Thyroid gland (tissue), 4 donors: ENCODE measurements around the gene CHCHD6. TPM values are rescaled to one million over a fixed set of nuclear protein-coding genes. Genes with fewer than 3 reads are reported as not detected.

Source experiments
- DNase-seq, 2 donors: peaks; one replicate each; pipeline ENCODE4 v3.0.0-alpha.2; 2019
- H3K27ac ChIP-seq, 3 donors: fragments of 200-600 bp; sonication (generic); 1 replicate in 2 of 3; 2 replicates in 1 of 3; pipeline ENCODE4 v1.5.1; 2016 to 2019; ENCODE audit warnings: mild to moderate bottlenecking in 1 of 3, moderate library complexity in 1 of 3
- H3K27me3 ChIP-seq: fragments of 200-600 bp; sonication (generic); one replicate; pipeline ENCODE4 v1.5.1; 2019
- H3K36me3 ChIP-seq, 2 donors: fragments of 200-600 bp; sonication (generic); one replicate each; pipeline ENCODE4 v1.5.1; 2016 to 2019
- H3K4me1 ChIP-seq, 2 donors: fragments of 200-600 bp; sonication (generic); one replicate each; pipeline ENCODE4 v1.5.1; 2017 to 2019
- H3K4me3 ChIP-seq, 3 donors: fragments of 200-600 bp; sonication (generic); replicated peaks in 1 of 3; 1 replicate in 2 of 3; 2 replicates in 1 of 3; pipeline ENCODE4 v1.5.1; 2016; ENCODE audit warnings: mild to moderate bottlenecking in 1 of 3
- H3K9me3 ChIP-seq: fragments of 200-600 bp; sonication (generic); one replicate; pipeline ENCODE4 v1.5.1; 2017
- CTCF ChIP-seq, 6 experiments: fragments of 200-600 bp in 3 of 6; fragments of 450-650 bp in 3 of 6; sonication (generic) in 3 of 6; IDR thresholded peaks; one replicate each; pipeline ENCODE4 v1.5.1; 2016 to 2019; ENCODE audit warnings: antibody characterized with exemption in 6 of 6, mild to moderate bottlenecking in 2 of 6, inconsistent platforms in 1 of 6, moderate library complexity in 1 of 6
- POLR2A ChIP-seq, 2 donors: fragments of 450-650 bp; IDR thresholded peaks; one replicate each; pipeline ENCODE4 v1.6.1; 2017; ENCODE audit warnings: antibody characterized with exemption in 2 of 2, mild to moderate bottlenecking in 2 of 2, moderate library complexity in 1 of 2
- WGBS, 2 donors: methylation state at CpG; one replicate each; pipeline ENCODE4 v1.1.5; 2017; 5-methylcytosine and 5-hydroxymethylcytosine counted together
- intact Hi-C: fragments of 100-400 bp; cut with DNase I; formaldehyde crosslinking; loops from one replicate; pipeline ENCODE4 v1.15.1; 2023
- total RNA-seq, 4 donors: library from RNA; depleted of rRNA; stranded (reverse); fragments of >200 nt; gene quantifications; one replicate each; pipeline ENCODE4 v1.2.3, GENCODE V29; 2016

CHCHD6 gene
- total RNA-seq, 4 donors from 2014 or later = 22.9 to 27.8 (median 24.4) TPM

GRCh38 chr3:126999383-126999782 is 295.3 kb downstream of the CHCHD6 start:
- Histone ChIP-seq H3K27me3 (no peaks in the 10 kb centered on the region), H3K9me3 (no peaks in the 10 kb centered on the region), H3K27ac (no peak overlapping the region), H3K4me1 (peaks cover 26 to 36% of the 10 kb centered on the region in 2 donors), H3K36me3 (no peaks in the 10 kb centered on the region), H3K4me3 (no peak overlapping the region)
- no peak for DNase-seq
- WGBS, 2 donors = no CpG with 5 or more reads among the region's 15 CpGs
- TF ChIP-seq CTCF (IDR thresholded peaks at IDR 0.05) = no peak
- no peak for TF ChIP-seq POLR2A (IDR thresholded peaks at IDR 0.05)
- intact Hi-C loops = loop anchor here (5.0 to 10.0 kb wide), 2 partner anchors 173 to 545 kb away; no protein-coding TSS in a partner anchor

GRCh38 chr3:127000119-127000518 is 296.1 kb downstream of the CHCHD6 start:
- DNase-seq = no peak
- WGBS, 2 donors = 90% methylated on average over 2 to 5 of the region's 15 CpGs
- no peaks in the 10 kb centered on the region for H3K36me3 ChIP-seq
- intact Hi-C loops = no loop called here
- no peak overlapping the region for H3K27ac ChIP-seq
- H3K4me1 ChIP-seq = peaks cover 18 to 29% of the 10 kb centered on the region in 2 donors
- H3K9me3 ChIP-seq = no peaks in the 10 kb centered on the region
- H3K4me3 ChIP-seq = no peak overlapping the region
- H3K27me3 ChIP-seq = no peaks in the 10 kb centered on the region
- TF ChIP-seq CTCF (IDR thresholded peaks at IDR 0.05) (no peak), POLR2A (IDR thresholded peaks at IDR 0.05) (no peak)

- intact Hi-C loops = no loop called here
- Histone ChIP-seq H3K4me3 (no peak overlapping the region), H3K27me3 (no peaks in the 10 kb centered on the region), H3K27ac (no peak overlapping the region), H3K4me1 (peaks cover 16 to 24% of the 10 kb centered on the region in 2 donors), H3K9me3 (no peaks in the 10 kb centered on the region), H3K36me3 (no peaks in the 10 kb centered on the region)
- 87 to 97% methylated on average over 8 to 11 of the region's 12 CpGs for WGBS, 2 donors
- DNase-seq = no peak
- no peak for TF ChIP-seq CTCF (IDR thresholded peaks at IDR 0.05)
- no peak for TF ChIP-seq POLR2A (IDR thresholded peaks at IDR 0.05)
Observed at GRCh38 chr3:127000761-127001160, 296.7 kb downstream of the CHCHD6 start.

- TF ChIP-seq CTCF (IDR thresholded peaks at IDR 0.05) (no peak), POLR2A (IDR thresholded peaks at IDR 0.05) (no peak)
- peaks cover 16 to 22% of the 10 kb centered on the region in 2 donors for H3K4me1 ChIP-seq
- DNase-seq = no peak
- no peaks in the 10 kb centered on the region for H3K27me3 ChIP-seq
- intact Hi-C loops = no loop called here
- 76 to 93% methylated on average over 12 to 15 of the region's 23 CpGs for WGBS, 2 donors
- no peak overlapping the region for H3K4me3 ChIP-seq
- H3K9me3 ChIP-seq = no peaks in the 10 kb centered on the region
- H3K27ac ChIP-seq = peak overlapping the region; percentile 52 to 78 (median 68)
- no peaks in the 10 kb centered on the region for H3K36me3 ChIP-seq
Observed at GRCh38 chr3:127001486-127002194, 297.6 kb downstream of the CHCHD6 start.
